ENCODE data around the gene ZNF366.

The ZNF366 gene

DNA sequence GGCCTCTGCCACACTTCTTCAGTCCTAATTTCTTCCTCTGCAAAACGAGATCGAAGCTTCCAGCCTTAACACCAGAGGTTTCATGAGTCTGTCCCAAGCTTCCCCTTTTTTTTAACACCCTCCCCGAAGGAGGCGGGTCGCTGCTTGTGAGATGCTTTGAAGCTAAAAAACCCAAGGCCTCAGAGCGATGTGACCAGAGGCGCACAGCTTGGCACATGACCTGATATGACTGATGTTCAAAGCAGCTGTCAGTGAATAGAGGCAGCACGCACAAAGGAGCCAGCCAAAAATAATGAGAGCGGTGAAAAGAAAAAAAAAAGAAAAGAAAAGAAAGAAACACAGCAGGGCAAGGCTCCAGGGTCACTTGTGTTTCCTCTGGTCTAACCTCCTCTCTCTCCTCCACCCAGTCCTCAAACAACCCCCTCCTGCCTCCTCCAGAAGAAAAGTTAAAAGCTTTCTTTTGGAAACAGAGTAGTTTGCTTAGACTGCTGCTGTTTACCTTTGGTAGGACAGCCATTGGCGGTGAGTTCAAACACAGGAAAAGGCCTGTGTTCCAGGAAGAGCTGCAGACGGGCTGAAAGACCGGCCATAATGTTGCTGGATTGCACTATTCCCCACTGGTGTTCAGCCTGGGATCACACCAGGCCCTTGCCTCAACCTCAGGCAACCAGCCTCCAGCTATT is 10.9 kb upstream of the ZNF366 start:
- Histone ChIP-seq H3K9me3 (no peaks in the 10 kb centered on the region), H3K36me3 (no peaks in the 10 kb centered on the region)

DNA sequence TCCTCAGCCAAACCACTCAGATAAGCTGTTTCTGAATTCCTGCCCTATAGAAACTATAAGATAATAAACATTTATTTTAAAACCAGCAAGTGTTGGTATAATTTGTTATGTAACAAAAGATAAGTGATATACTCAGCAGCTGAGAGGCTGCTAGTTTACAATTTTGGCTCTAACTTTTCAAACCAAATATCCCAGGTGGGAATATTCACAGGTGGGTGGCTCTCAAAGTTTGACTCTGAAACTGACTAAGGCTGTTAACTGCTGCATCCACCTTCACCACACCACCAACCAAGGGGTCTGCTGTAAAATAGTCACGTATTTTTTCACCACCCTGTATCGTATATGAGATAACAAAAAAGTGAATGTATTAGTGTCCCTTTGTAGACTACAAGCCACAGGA is 9.7 kb upstream of the ZNF366 start:
- TF ChIP-seq, protein P1, sequence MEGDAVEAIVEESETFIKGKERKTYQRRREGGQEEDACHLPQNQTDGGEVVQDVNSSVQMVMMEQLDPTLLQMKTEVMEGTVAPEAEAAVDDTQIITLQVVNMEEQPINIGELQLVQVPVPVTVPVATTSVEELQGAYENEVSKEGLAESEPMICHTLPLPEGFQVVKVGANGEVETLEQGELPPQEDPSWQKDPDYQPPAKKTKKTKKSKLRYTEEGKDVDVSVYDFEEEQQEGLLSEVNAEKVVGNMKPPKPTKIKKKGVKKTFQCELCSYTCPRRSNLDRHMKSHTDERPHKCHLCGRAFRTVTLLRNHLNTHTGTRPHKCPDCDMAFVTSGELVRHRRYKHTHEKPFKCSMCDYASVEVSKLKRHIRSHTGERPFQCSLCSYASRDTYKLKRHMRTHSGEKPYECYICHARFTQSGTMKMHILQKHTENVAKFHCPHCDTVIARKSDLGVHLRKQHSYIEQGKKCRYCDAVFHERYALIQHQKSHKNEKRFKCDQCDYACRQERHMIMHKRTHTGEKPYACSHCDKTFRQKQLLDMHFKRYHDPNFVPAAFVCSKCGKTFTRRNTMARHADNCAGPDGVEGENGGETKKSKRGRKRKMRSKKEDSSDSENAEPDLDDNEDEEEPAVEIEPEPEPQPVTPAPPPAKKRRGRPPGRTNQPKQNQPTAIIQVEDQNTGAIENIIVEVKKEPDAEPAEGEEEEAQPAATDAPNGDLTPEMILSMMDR (IDR thresholded peaks at IDR 0.05) = no peak
- no peak overlapping the region for H3K4me3 ChIP-seq (ENCODE audit: low read depth in 1 of 2, low read length in 1 of 2)
- H3K27ac ChIP-seq = no peak overlapping the region
- peaks cover 3% of the 10 kb centered on the region for H3K27me3 ChIP-seq
- no peaks in the 10 kb centered on the region for H3K9me3 ChIP-seq
- no peaks in the 10 kb centered on the region for H3K36me3 ChIP-seq
- no peaks in the 10 kb centered on the region for H3K4me1 ChIP-seq (ENCODE audit: control insufficient read depth in 1 of 2, insufficient read depth in 1 of 2, low read depth in 1 of 2, low read length in 1 of 2)

More for the DNA sequence above, 10.9 kb upstream of the ZNF366 start:
- TF ChIP-seq, protein P1 (IDR thresholded peaks at IDR 0.05) = no peak
- H3K27ac ChIP-seq = no peak overlapping the region
- H3K27me3 ChIP-seq = no peaks in the 10 kb centered on the region
- H3K4me1 ChIP-seq (ENCODE audit: control insufficient read depth in 1 of 2, insufficient read depth in 1 of 2, low read depth in 1 of 2, low read length in 1 of 2) = no peaks in the 10 kb centered on the region
- no peak overlapping the region for H3K4me3 ChIP-seq (ENCODE audit: low read depth in 1 of 2, low read length in 1 of 2)

DNA sequence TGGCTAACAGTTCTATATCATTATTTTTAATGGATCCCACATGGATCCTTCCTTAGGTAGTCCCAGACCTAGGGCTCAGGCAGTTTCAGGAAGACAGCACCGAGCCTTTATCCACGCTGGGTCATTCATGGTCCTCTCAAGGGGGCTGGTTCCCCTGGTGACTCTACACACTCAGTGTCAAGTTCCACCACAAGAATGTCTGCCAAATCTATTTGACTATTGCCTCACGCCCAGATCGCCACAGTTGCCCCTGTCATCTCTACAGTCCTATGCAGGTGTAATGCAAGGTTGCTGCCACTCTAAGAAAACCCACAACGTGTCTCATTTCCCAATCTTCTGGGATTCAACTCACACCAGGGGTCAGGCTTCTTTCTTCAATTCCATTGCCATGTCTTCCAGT is 8.0 kb upstream of the ZNF366 start:
- TF ChIP-seq, protein P1 (IDR thresholded peaks at IDR 0.05) = no peak
- H3K27me3 ChIP-seq = peaks cover 20% of the 10 kb centered on the region
- no peaks in the 10 kb centered on the region for H3K4me1 ChIP-seq (ENCODE audit: control insufficient read depth in 1 of 2, insufficient read depth in 1 of 2, low read depth in 1 of 2, low read length in 1 of 2)
- H3K9me3 ChIP-seq = no peaks in the 10 kb centered on the region
- no peaks in the 10 kb centered on the region for H3K36me3 ChIP-seq
- no peak overlapping the region for H3K4me3 ChIP-seq (ENCODE audit: low read depth in 1 of 2, low read length in 1 of 2)
- no peak overlapping the region for H3K27ac ChIP-seq

DNA sequence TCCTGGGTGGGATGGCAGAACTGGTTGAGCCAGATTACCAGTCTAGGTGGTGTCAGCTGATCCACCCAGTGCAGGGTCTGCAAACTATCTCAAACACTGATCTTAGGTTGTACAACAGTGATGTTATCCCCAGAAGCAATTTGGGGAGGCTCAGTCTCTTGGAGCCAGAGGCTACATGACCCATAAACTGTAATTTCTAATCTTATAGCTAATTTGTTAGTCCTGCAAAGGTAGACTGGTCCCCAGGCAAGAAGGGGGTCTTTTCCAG is 5.3 kb upstream of the ZNF366 start:
- Histone ChIP-seq H3K4me1 (ENCODE audit: control insufficient read depth in 1 of 2, insufficient read depth in 1 of 2, low read depth in 1 of 2, low read length in 1 of 2) (peaks cover 8 to 13% of the 10 kb centered on the region in 2 experiments), H3K4me3 (ENCODE audit: low read depth in 1 of 2, low read length in 1 of 2) (no peak overlapping the region), H3K36me3 (no peaks in the 10 kb centered on the region), H3K27me3 (peaks cover 21% of the 10 kb centered on the region), H3K9me3 (no peaks in the 10 kb centered on the region), H3K27ac (no peak overlapping the region)
- TF ChIP-seq, protein P1 (IDR thresholded peaks at IDR 0.05) = no peak

DNA sequence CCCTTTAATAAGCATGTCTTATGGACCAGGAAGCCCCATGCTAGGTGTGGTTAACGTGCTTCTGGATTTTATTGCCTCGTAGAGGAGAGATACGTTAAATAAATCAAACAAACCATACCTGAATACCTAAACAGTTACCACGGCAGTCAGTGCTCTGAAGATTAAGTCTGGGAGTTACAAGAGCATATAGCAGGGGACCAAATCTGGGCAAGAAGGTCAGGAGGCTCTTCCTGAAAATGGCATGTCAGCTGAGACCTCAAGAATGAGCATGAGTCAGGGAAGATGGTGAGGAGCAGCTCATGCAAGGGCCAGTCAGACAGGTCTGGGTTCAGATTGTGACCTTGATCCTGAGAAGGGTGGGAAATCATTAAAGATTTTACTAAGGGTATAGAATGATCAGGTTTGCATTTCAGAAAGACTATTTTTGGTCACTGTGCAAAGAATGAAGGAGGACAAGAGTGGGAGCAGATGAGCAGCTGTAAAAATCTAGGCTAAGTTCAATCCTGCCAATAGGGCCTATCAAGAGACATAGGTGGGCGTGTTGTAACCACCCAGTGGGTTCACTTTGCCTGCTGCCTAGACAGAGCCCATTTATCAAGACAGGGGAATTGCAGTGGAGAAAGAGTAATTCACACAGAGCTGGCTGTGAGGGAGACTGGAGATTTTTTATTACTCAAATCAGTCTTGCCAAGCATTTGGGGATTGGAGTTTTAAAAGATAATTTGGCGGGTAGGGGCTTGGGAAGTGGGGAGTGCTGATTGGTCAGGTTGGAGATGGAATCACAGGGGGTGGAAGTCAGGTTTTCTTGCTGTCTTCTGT is 4.8 kb upstream of the ZNF366 start:
- Histone ChIP-seq H3K4me1 (ENCODE audit: control insufficient read depth in 1 of 2, insufficient read depth in 1 of 2, low read depth in 1 of 2, low read length in 1 of 2) (peaks cover 14 to 19% of the 10 kb centered on the region in 2 experiments), H3K27me3 (peaks cover 21% of the 10 kb centered on the region), H3K9me3 (no peaks in the 10 kb centered on the region), H3K36me3 (no peaks in the 10 kb centered on the region), H3K4me3 (ENCODE audit: low read depth in 1 of 2, low read length in 1 of 2) (no peak overlapping the region), H3K27ac (no peak overlapping the region)
- TF ChIP-seq, protein P1 (IDR thresholded peaks at IDR 0.05) = no peak

Data from neutrophil (primary cell).